HL-60 (cell line): ENCODE results near the gene TBCD.

ENCODE experiments used
- DNase-seq, 2 experiments: peaks; one replicate each; pipeline ENCODE4 v3.0.0-alpha.2; 2010 to 2020; ENCODE audit warnings: low read depth in 1 of 2, low spot score in 1 of 2
- H3K27ac ChIP-seq: fragments of 250-450 bp; sonication (Bioruptor Pico); replicated peaks from 2 replicates; pipeline ENCODE4 v1.5.1; 2020; ENCODE audit warnings: mild to moderate bottlenecking, moderate library complexity
- H3K27me3 ChIP-seq: fragments of 250-450 bp; sonication (Bioruptor Pico); 2 replicates; pipeline ENCODE4 v1.5.1; 2021; ENCODE audit warnings: mild to moderate bottlenecking, moderate library complexity; ENCODE audit not compliant: insufficient read depth, poor library complexity, severe bottlenecking
- H3K4me3 ChIP-seq: replicated peaks from 2 replicates; pipeline ENCODE4 v1.5.1; 2011; ENCODE audit warnings: mild to moderate bottlenecking, control low read depth, low read length; ENCODE audit not compliant: insufficient read depth
- CTCF ChIP-seq: IDR thresholded peaks from one replicate; pipeline ENCODE4 v1.5.1; 2011; ENCODE audit warnings: low read length, control low read depth, inconsistent platforms; ENCODE audit not compliant: insufficient read depth
- GABPA ChIP-seq: IDR thresholded peaks from 2 replicates; pipeline ENCODE4 v1.6.1; 2012; ENCODE audit warnings: low read depth
- POLR2AphosphoS5 ChIP-seq: IDR thresholded peaks from 2 replicates; pipeline ENCODE4 v1.6.1; 2012; ENCODE audit warnings: low read depth
- REST ChIP-seq: IDR thresholded peaks from 2 replicates; pipeline ENCODE4 v1.6.1; 2012; ENCODE audit warnings: low read depth; ENCODE audit not compliant: insufficient replicate concordance
- SPI1 ChIP-seq: IDR thresholded peaks from 2 replicates; pipeline ENCODE4 v1.6.1; 2012; ENCODE audit warnings: low read depth, mild to moderate bottlenecking, borderline replicate concordance

TBCD gene

GRCh38 chr17:82808006-82808405 lies 56.1 kb downstream of the TBCD start:
- TF ChIP-seq REST: no peak
- no peak for TF ChIP-seq SPI1
- DNase-seq: no peak
- Histone ChIP-seq H3K27me3 (no peaks in the 10 kb centered on the region), H3K4me3 (no peak overlapping the region), H3K27ac (no peak overlapping the region)

GRCh38 chr17:82808921-82809905 lies 57.3 kb downstream of the TBCD start:
- Histone ChIP-seq H3K27ac (no peak overlapping the region), H3K4me3 (no peak overlapping the region), H3K27me3 (no peaks in the 10 kb centered on the region)
- no peak for TF ChIP-seq REST
- TF ChIP-seq SPI1: no peak
- TF ChIP-seq CTCF: no peak
- no peak for TF ChIP-seq GABPA
- no peak for TF ChIP-seq POLR2AphosphoS5
- DNase-seq: no peak

- H3K27me3 ChIP-seq: no peaks in the 10 kb centered on the region
- H3K27ac ChIP-seq: no peak overlapping the region
- H3K4me3 ChIP-seq: no peak overlapping the region
- TF ChIP-seq SPI1: no peak
- TF ChIP-seq GABPA: no peak
- TF ChIP-seq POLR2AphosphoS5: no peak
- TF ChIP-seq REST: no peak
- no peak for TF ChIP-seq CTCF
- no peak for DNase-seq
Observed at GRCh38 chr17:82810644-82811430, 59.0 kb downstream of the TBCD start.
